Measurements from ENCODE around the gene STK17A.

Gene STK17A

DNA sequence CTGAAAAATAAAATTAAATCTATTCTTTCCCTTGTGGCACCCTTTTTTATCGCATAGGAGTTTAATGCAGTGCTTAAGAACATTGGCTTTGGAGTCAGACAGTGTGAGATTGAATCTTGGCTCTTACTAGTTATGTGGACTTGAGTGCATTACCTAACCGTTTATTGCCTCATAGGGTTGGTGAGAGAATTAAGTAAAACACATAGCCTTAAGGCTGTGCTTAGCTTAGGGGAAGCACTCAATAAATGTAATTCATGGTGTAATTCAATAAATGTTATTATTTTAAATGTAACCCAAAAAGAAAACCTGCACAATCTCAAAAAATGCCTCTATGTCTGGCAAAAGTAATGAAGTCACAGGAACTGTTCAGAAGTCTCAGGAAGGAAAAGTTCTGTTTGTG lies 2.7 kb downstream of the STK17A start:
- TF ChIP-seq TEAD4 (IDR thresholded peaks at IDR 0.05) (no peak), RAD21 (IDR thresholded peaks at IDR 0.05; ENCODE audit: low read depth) (no peak), NFIC (IDR thresholded peaks at IDR 0.05) (no peak), EGR1 (IDR thresholded peaks at IDR 0.05) (no peak)
- TF ChIP-seq, protein P1, sequence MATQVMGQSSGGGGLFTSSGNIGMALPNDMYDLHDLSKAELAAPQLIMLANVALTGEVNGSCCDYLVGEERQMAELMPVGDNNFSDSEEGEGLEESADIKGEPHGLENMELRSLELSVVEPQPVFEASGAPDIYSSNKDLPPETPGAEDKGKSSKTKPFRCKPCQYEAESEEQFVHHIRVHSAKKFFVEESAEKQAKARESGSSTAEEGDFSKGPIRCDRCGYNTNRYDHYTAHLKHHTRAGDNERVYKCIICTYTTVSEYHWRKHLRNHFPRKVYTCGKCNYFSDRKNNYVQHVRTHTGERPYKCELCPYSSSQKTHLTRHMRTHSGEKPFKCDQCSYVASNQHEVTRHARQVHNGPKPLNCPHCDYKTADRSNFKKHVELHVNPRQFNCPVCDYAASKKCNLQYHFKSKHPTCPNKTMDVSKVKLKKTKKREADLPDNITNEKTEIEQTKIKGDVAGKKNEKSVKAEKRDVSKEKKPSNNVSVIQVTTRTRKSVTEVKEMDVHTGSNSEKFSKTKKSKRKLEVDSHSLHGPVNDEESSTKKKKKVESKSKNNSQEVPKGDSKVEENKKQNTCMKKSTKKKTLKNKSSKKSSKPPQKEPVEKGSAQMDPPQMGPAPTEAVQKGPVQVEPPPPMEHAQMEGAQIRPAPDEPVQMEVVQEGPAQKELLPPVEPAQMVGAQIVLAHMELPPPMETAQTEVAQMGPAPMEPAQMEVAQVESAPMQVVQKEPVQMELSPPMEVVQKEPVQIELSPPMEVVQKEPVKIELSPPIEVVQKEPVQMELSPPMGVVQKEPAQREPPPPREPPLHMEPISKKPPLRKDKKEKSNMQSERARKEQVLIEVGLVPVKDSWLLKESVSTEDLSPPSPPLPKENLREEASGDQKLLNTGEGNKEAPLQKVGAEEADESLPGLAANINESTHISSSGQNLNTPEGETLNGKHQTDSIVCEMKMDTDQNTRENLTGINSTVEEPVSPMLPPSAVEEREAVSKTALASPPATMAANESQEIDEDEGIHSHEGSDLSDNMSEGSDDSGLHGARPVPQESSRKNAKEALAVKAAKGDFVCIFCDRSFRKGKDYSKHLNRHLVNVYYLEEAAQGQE (IDR thresholded peaks at IDR 0.05; ENCODE audit: low read depth): no peak

GRCh38 chr7:43586251-43586900 lies 3.5 kb downstream of the STK17A start:
- TF ChIP-seq EGR1 (IDR thresholded peaks at IDR 0.05): no peak
- no peak for TF ChIP-seq EP300 (IDR thresholded peaks at IDR 0.05; ENCODE audit: borderline replicate concordance)
- no peak for TF ChIP-seq CREB1 (IDR thresholded peaks at IDR 0.05; ENCODE audit: low read depth)
- no peak for TF ChIP-seq RAD21 (IDR thresholded peaks at IDR 0.05; ENCODE audit: low read depth)
- TF ChIP-seq TCF12 (IDR thresholded peaks at IDR 0.05; ENCODE audit: low read depth): no peak

DNA sequence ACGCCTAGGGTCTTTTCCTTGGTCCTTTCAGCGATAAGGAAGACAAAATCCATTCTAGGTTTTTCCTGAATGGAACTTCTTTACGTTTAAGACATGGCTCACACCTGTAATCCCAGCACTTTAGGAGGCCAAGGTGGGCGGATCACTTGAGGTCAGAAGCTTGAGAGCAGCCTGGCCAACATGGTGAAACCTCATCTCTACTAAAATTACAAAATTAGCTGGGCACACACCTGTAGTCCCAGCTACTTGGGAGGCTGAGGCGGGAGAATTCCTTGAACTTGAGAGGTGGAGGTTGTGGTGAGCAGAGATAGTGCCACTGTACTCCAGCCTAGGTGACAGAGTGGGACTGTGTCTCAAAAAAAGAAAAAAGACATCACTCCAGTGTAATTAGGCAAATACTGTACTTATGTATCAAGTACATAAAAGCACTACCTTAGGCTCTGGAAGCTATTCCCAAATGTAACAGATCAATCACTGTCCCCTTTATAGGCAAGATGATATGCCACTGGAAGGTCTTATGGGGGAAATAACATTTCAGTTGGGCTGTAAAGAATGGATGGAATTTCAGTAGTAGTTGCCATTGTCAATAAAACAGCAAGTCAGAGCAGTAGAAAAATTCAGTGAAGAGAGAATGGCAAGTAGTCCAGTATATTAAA lies 5.7 kb downstream of the STK17A start:
- TF ChIP-seq TAF1 (IDR thresholded peaks at IDR 0.05; ENCODE audit: low read depth) (no peak), MAX (IDR thresholded peaks at IDR 0.05) (no peak), CEBPB (IDR thresholded peaks at IDR 0.05) (no peak), EGR1 (IDR thresholded peaks at IDR 0.05) (no peak), USF1 (IDR thresholded peaks at IDR 0.05) (no peak), YY1 (IDR thresholded peaks at IDR 0.05; ENCODE audit: low read depth) (no peak)
- TF ChIP-seq, protein P1 (IDR thresholded peaks at IDR 0.05; ENCODE audit: low read depth): no peak

- TF ChIP-seq ZBTB7A (IDR thresholded peaks at IDR 0.05; ENCODE audit: low read depth): no peak
- TF ChIP-seq TEAD4 (IDR thresholded peaks at IDR 0.05): no peak
- no peak for TF ChIP-seq FOXM1 (IDR thresholded peaks at IDR 0.05; ENCODE audit: borderline replicate concordance, low read depth)
- no peak for TF ChIP-seq USF1 (IDR thresholded peaks at IDR 0.05)
- no peak for TF ChIP-seq CREB1 (IDR thresholded peaks at IDR 0.05; ENCODE audit: low read depth)
- no peak for TF ChIP-seq NFIC (IDR thresholded peaks at IDR 0.05)
- no peak for TF ChIP-seq CEBPB (IDR thresholded peaks at IDR 0.05)
- no peak for TF ChIP-seq MAX (IDR thresholded peaks at IDR 0.05)
- no peak for TF ChIP-seq TCF12 (IDR thresholded peaks at IDR 0.05; ENCODE audit: low read depth)
- no peak for TF ChIP-seq TAF1 (IDR thresholded peaks at IDR 0.05; ENCODE audit: low read depth)
Measured at GRCh38 chr7:43589133-43589478, 6.2 kb downstream of the STK17A start.

- TF ChIP-seq TCF12 (IDR thresholded peaks at IDR 0.05; ENCODE audit: low read depth): no peak
- no peak for TF ChIP-seq EP300 (IDR thresholded peaks at IDR 0.05; ENCODE audit: borderline replicate concordance)
- TF ChIP-seq CEBPB (IDR thresholded peaks at IDR 0.05): no peak
- TF ChIP-seq NFIC (IDR thresholded peaks at IDR 0.05): no peak
- TF ChIP-seq, protein P1 (IDR thresholded peaks at IDR 0.05; ENCODE audit: low read depth): no peak
- no peak for TF ChIP-seq YY1 (IDR thresholded peaks at IDR 0.05; ENCODE audit: low read depth)
- no peak for TF ChIP-seq TAF1 (IDR thresholded peaks at IDR 0.05; ENCODE audit: low read depth)
- no peak for TF ChIP-seq ZBTB7A (IDR thresholded peaks at IDR 0.05; ENCODE audit: low read depth)
- no peak for TF ChIP-seq TEAD4 (IDR thresholded peaks at IDR 0.05)
- TF ChIP-seq FOXM1 (IDR thresholded peaks at IDR 0.05; ENCODE audit: borderline replicate concordance, low read depth): no peak
- no peak for TF ChIP-seq CREB1 (IDR thresholded peaks at IDR 0.05; ENCODE audit: low read depth)
Measured at GRCh38 chr7:43589728-43590127, 6.8 kb downstream of the STK17A start.

Measured in Ishikawa (cell line).